ENCODE results near the gene TREH.

The TREH gene

GRCh38 chr11:118649941-118650340 is 29.5 kb downstream of the TREH start:
- H3K4me3 ChIP-seq (ENCODE audit: low read depth, low read length): no peak overlapping the region

GRCh38 chr11:118648291-118648690 is 31.2 kb downstream of the TREH start:
- no peak overlapping the region for H3K4me3 ChIP-seq (ENCODE audit: low read depth, low read length)

GRCh38 chr11:118646393-118646792 is 33.1 kb downstream of the TREH start:
- H3K4me3 ChIP-seq (ENCODE audit: low read depth, low read length): no peak overlapping the region

DNA sequence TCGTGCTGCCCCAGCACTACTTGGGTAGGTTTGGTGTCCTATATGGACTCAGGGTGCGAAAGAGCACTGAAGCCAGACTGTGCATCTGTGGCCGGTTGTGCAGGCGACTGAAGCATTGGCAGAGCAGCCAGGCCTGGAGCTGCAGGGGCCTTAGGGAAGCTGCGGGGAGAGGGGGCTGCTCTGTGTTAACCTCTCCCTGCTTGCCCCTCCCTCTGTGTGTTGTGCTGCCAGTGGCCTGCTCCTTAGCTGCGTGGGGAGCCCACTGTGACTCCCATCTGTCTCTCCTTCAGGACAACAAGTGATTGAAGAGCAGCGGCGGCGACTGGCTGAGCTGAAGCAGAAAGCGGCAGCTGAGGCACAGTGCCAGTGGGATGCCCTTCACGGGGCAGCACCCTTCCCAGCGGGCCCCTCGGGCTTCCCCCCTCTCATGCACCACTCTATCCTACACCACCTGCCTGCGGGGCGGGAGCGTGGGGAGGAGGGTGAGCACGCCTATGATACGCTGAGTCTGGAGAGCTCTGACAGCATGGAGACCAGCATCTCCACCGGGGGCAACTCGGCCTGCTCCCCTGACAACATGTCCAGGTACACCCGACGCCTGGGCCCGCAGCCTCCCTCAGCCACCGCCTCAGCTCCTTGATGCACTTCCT is 34.3 kb downstream of the TREH start:
- H3K4me3 ChIP-seq (ENCODE audit: low read depth, low read length): no peak overlapping the region

DNA sequence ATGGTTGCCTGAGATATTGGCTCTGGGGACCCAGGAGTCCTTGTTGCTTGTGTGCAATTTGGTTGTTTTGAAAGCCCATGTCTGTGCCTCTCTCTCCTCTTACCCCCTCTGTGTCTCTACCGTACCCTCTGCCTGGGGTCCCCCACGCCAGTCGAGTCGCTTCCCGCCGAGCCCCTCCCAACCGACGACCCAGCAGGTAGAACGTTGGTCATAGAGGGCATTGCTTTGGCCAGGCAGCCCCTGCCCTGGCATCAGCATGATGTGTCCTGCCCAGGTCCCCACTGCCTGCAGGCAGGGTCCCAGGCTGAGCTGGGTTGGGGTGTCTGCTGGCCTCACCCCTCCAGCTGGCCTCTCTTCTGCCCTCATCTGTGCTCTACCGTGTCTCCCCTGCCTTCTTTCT is 35.0 kb downstream of the TREH start:
- no peak overlapping the region for H3K4me3 ChIP-seq (ENCODE audit: low read depth, low read length)

DNA sequence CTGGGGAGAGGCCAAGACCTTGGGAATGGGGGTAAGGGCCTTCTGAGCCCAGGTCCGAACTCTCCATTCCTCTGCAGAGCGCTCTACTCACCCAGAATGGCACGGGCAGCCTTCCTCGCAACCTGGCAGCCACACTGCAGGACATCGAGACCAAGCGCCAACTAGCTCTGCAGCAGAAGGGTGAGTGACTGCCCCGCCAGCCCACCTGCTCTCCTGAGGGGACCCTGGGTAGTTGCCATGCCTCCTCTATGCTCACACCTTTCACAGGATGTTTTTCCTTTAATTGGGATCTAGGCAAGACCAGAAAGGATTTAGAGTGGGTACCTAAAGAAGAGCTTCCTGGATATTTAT is 35.5 kb downstream of the TREH start:
- H3K4me3 ChIP-seq (ENCODE audit: low read depth, low read length): no peak overlapping the region

GRCh38 chr11:118643142-118643994 is 36.1 kb downstream of the TREH start:
- H3K4me3 ChIP-seq (ENCODE audit: low read depth, low read length): no peak overlapping the region

DNA sequence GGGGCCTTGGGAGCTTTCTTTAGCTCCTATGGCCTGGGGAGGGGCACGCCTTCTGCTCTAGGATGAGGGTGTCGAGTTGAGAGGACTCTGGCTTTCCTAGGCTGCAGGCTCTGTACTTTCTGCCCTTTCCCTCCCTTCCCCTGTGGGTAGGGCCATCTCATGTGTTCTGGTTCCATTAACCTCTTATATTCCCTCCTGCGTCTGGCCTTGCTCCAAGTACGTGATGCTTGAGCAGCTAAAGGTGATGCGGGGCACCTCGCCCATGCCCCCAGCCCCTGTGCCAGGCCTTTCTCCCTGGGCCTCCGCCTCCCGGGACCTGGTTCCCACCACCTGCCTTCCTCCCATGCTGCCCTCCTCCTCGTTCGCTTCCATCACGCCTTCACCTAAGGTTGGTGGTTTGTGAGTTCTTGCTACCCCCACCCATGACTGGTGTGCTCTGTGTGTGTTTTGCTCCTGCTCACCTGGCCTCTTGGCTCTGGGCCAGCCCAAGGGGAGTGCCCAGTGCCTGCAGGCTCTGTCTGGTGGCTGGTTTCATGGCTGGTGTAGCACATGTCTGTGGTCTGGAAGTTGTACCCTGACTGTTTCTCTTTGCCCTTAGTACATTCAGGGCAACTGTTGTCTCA is 37.9 kb downstream of the TREH start:
- no peak overlapping the region for H3K4me3 ChIP-seq (ENCODE audit: low read depth, low read length)

- no peak overlapping the region for H3K4me3 ChIP-seq (ENCODE audit: low read depth, low read length)
These were observed 38.9 kb downstream of the TREH start for GRCh38 chr11:118640332-118641154.

- no peak overlapping the region for H3K4me3 ChIP-seq (ENCODE audit: low read depth, low read length)
These were observed 39.6 kb downstream of the TREH start for GRCh38 chr11:118639899-118640298.

GRCh38 chr11:118638726-118639125 is 40.7 kb downstream of the TREH start:
- no peak overlapping the region for H3K4me3 ChIP-seq (ENCODE audit: low read depth, low read length)

GRCh38 chr11:118636569-118637290 is 42.7 kb downstream of the TREH start:
- H3K4me3 ChIP-seq (ENCODE audit: low read depth, low read length): no peak overlapping the region

DNA sequence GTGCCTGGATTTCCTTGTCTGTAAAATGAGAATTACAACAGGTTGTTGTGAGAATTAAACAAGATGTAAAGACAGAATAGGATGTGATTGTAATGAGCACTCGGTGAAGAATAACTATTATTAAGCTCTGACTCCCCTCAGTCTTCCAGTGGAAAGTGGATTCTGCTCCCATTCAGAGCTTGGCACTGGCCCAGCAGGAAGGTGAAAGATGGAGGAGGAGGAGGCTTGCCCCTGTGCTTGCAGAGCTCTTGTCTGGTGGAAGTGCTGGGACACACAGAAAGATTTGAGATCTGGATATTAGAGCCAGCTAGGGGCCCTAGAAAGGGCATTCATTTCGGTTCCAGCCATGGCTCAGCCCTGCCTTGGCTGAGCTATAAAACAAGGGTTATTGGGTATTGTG is 43.8 kb downstream of the TREH start:
- H3K4me3 ChIP-seq (ENCODE audit: low read depth, low read length): peak overlapping the region; percentile 52

GRCh38 chr11:118635237-118635591 is 44.2 kb downstream of the TREH start:
- peak overlapping the region; percentile 52 for H3K4me3 ChIP-seq (ENCODE audit: low read depth, low read length)

GRCh38 chr11:118634431-118635236 is 44.8 kb downstream of the TREH start:
- H3K4me3 ChIP-seq (ENCODE audit: low read depth, low read length): peak overlapping the region; percentile 52

DNA sequence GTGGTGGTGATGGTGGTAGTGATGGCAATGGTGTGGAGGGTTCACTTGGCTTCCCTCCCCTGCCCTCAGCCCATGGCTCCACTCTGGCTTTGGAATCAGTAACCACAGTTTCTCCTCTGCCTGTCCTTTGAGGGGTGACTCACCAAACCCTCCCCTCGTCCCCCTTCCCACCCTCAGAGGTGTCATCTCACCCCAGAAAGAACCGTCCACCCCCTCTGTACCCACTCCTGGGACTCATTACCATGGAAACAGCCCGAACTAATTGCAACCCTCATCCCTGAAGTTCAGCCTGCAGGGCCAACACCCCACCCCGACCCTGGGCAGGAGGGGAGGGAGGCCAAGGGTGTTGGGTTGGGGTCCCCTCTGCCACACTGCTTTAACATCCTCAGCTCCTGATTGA is 45.5 kb downstream of the TREH start:
- no peak overlapping the region for H3K4me3 ChIP-seq (ENCODE audit: low read depth, low read length)

GRCh38 chr11:118633319-118633690 is 46.1 kb downstream of the TREH start:
- no peak overlapping the region for H3K4me3 ChIP-seq (ENCODE audit: low read depth, low read length)

DNA sequence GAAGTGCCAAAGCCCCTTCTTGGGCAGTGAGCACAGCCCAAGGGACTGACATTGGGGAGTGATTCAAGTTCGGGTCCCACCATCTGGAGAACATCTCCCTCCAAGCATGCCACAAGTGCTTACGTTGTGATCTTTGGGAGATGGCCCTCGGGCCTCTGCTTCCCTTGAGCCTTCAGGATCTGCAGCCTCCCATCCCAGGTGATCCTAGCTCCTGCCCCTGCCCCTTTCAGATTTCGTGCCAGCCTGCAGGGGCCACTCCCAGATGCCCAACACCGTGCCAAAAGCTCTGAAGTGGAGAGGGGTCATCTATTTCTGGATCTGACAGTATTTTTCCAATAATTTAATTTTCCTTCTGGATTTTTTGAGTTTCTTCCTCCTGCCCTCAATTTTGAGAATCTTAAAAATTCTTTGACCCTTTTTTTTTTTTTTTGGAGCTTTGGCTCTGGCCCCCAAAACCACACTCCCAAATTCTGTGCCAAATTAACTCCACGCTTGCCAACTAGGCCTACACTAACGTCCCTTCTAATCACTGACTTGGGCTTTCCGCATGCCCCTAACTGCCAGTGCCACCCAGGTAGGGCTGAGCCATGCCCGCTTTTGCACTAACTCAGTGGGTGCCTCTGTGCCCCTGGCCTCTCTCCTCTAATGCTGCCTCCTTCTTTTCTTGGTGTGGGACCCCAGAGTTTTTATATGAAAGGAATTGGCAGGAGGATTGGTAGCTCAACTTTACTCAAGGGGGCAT is 46.7 kb downstream of the TREH start:
- no peak overlapping the region for H3K4me3 ChIP-seq (ENCODE audit: low read depth, low read length)

Data from iPS-11a (cell line).